ENCODE measurements around the gene KRT3.

DNA sequence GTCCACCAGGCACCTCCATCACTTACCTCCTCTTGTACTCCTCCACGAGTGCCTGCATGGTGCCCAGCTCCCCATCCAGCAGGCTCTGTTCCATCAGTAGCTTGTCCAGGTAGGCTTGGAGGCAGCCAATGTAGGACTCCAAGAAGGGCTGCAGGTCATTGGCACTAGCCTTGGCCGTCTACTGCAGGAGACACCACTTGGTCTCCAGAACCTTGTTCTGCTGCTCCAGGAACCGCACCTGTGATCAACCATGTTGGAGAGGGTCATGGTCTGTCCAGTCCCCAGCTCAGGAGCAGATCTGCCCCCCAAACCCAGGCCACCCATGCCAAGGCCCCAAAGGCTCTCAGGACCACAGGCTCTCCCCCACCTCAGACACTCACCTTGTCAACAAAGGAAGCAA, 42.6 kb downstream of the KRT3 start:
- TF ChIP-seq, protein P1, sequence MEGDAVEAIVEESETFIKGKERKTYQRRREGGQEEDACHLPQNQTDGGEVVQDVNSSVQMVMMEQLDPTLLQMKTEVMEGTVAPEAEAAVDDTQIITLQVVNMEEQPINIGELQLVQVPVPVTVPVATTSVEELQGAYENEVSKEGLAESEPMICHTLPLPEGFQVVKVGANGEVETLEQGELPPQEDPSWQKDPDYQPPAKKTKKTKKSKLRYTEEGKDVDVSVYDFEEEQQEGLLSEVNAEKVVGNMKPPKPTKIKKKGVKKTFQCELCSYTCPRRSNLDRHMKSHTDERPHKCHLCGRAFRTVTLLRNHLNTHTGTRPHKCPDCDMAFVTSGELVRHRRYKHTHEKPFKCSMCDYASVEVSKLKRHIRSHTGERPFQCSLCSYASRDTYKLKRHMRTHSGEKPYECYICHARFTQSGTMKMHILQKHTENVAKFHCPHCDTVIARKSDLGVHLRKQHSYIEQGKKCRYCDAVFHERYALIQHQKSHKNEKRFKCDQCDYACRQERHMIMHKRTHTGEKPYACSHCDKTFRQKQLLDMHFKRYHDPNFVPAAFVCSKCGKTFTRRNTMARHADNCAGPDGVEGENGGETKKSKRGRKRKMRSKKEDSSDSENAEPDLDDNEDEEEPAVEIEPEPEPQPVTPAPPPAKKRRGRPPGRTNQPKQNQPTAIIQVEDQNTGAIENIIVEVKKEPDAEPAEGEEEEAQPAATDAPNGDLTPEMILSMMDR (IDR thresholded peaks at IDR 0.05) = no peak
- TF ChIP-seq POLR2A (IDR thresholded peaks at IDR 0.05) = no peak
